HG02798 (cell line): ENCODE measurements around the gene RNF32.
A peak's percentile ranks its signal among the peaks of the same experiment; 100 is the strongest.

Experiments used
- ATAC-seq: cut with Tn5 transposase; IDR thresholded peaks from one replicate; pipeline ENCODE4 v1.9.1; 2021; ENCODE audit warnings: mild to moderate bottlenecking; ENCODE audit not compliant: unreplicated experiment, poor library complexity

Gene RNF32

DNA sequence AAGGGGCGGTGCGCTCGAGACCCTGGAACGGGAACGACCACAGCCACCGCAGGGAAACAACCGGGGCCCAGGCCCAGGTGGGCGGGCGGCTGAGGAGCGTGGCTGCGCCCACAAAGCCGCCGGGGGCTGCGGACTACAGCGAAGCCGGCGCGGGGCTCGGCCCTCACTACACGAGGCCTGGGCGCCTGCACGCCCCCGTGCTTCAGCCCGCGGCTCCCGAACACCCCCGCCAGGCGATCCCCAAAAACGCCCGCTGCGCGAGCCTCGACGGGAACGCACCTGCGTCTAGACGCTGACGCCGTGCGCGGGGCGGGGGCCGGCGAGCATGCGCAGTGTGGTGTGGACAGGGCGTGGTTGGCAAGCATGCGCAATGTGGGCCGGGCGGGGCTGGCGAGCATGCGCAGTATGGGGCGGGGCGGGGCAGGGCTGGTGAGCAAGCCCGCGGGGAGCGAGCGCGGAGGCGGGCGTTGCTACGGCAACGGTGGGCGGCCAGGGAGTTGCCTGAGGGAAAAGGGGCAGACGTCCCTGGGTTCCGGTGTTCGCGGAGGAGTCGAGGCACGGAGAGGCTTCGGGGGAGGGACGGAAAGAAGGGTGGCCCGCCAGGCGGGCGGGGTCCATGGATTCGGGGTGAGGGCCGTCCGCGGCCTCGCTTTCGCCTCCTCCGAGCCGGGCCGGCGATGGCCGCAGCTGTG lies at the start of gene RNF32:
TSS of gene RNF32 (plus strand) at position 518 of the 692 bp plus-strand sequence. CDS start 3,104 bp downstream, outside the sequence.
- peak; percentile 88 for ATAC-seq

DNA sequence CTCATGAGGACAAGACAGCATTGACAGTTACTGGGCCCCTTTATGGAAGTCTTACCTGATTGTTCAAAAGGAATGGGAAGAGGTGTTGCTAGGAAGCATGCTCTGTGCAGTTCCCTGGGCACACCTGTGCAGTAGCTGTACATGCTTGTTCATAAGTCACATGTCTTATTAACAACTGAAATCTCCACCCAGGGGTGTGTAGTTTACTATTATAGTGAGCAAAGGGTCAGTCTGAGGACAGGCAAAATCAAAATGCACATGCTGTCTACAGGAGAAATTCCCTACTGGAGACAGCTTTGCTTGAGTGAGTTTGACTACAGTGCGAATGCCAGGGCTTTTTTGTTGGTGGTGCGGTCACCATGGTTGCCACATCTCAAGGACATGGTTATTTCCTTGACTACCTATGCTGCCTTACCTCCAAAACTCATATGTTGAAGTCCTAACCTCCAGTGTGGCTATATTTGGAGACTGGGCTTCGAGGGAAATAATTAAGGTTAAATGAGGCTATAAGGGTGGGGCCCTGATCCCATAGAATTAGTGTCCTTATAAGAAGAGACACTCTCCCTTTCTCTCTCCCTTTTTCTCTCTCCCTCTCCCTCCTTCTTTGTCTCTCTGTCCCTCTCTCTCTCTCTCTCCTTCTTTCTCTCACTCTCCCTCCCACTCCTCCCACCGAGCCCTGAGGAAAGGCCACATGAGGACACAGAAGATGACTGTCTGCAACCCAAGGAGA lies 48.3 kb upstream of the RNF32 start:
- no peak for ATAC-seq

DNA sequence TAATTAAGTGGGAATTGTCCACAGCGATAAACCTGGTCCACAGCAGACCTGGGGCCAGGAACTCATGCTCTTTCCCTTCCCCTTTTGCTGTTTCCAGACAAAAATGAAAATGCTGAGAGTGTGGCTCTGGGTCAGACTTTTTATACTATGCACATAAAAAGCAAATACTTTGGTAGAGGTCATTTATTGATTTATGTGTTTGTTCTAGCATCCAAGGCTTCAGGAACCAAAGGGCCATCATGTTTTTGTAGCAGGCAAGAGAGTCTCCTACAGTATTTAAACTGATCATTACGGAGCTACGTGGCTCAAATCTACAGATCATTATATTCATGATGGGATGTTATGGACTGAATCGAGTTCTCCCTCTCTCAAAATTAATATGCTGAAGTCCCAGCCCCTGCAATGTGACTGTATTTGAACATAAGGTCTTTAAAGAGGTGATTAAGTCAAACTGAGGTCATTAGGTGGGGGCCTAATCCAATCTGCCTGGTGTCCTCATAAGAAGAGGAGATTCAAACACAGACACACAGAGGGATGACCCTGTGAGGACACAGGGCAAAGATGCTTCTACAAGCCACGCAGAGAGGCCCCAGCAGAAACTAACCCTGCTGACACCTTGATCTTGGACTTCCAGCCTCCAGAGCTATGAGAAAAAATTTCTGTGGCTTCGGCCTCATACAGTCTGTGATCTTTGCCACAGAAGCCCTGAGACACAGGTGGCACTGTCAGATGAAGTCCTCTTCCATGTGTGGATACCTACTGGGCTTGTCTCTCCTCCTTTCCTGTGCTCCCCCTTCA lies 46.1 kb upstream of the RNF32 start:
- no peak for ATAC-seq

DNA sequence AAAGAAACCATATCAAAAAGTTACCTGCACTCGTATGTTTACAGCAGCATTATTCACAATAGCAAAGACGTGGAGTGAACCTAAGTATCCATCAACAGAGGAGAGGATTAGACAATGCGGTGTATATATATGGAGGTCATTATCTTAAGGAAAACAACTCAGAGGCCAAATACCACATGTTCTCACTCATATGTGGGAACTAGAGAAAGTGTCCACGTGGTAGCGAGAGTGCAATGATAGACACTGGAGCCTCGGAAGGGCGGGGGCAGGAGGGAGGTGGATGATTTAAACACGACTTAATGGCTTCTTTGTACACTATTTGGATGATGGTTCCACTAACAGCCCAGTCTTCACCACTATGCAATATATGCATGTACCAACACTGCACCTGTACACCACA lies 40.1 kb upstream of the RNF32 start:
- ATAC-seq = no peak

DNA sequence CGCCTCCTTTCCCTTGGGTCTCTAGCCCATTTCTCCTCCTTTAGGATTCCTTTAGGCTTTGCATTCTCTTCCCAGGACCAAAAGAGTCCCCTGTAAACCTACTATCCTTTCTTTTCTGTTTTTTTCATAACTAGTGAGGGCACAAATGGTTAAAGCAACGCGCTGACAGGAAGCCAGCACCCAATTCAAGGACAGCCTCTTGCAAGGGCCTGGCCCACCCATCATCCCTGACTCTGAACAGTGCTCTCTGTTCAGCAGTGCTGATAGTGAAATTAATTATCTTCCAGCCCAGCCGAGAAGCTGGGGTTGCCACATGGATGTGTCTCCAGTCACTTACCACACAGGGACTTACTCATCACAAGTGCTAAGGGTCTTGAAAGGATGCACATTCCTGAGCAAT lies 38.3 kb upstream of the RNF32 start:
- ATAC-seq = no peak

DNA sequence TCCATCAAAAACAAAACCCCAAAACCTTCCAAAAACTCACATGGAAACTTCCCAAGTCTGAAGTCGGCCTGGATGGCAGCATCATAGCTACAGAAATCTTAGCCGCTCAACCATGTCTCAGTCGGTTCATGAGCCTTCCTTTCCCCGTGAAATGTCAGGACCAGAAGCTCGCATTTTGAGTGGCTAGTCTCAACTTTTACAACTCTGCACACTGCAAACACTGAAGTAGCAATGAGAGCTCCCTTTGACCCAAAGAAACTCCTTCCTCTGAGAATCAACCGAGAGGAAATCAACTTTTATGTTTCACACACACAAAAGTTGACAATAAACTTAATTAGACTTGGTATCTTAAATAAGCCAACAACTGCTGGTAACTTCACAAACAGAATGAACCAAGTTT lies 37.6 kb upstream of the RNF32 start:
- no peak for ATAC-seq

DNA sequence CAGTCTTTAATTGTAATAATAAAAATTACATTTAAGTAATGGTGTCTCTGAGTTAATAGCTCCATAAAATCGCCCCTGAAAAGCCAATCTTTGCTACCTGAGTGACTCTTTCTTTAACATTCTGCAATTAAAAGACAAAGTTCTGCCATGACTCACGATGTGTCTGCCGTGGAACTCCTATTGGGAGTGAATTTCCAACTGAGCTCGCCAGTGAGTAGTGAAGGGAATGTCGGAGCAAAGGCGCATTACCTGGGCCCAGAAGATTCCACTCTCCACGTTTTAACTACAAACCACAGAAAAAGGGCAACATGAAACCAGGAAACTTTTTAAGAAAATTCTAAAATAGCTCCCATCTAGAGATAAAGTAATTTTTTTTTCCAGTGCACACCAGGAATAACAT lies 36.9 kb upstream of the RNF32 start:
- ATAC-seq = no peak

DNA sequence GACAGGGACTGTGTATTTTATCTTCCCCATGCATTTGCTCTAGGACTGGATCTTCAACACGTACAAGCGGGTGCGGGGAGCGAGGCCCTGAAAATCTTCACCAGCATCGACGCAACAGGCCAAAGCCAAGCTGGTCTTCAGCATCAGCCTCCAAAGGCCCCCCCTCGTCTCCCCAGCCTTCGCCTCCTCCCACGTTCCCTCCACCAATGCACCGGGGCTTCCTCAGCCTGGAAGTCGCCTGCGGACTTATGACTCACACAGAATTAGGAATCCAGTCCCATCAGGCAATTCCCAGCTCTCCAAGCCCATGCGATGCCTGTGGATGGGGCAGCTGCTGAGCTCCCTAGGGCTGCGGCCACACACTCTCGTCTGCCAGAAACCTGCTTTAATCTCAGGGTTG lies 36.3 kb upstream of the RNF32 start:
- no peak for ATAC-seq

DNA sequence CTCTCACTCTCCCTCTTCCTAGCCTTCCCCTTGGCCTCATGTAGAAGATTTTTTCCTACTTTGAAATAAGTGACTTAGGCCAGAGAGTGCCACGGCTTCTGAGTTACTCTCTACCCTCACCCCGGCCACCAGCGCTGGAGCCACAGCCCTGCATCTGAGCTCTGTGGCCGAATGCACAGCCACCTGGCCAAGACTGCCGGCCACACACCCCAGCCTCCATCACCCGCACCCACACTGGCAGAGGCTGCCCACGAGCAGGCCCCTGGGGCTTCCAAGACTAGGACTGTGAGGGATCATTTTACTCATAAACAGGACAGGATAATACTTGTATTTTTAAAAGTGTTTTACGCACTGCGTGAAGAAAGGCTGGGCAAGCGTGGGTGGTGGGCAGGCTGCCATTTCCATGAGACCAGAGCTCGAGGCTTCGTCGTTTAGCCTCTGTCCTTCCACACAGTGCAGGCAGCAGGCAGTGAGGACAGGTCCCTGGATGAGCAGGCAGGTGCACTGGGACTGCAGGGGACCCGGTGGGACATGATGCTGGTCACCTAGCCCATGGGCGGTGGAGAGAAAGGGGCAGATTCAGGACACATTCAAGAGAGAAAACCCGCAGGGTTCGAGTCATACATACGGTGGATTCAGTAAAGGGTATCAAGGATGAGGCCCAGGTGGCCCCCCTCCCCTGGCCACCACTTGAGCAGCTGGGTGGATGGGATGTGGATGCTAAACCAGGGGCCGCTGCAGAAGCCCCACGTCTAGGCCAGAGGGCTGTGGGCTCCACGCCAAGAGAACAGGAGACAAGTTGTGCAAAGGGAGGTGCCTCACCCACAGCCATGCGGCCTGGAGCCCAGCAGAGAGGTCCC lies 35.5 kb upstream of the RNF32 start:
- ATAC-seq = no peak

DNA sequence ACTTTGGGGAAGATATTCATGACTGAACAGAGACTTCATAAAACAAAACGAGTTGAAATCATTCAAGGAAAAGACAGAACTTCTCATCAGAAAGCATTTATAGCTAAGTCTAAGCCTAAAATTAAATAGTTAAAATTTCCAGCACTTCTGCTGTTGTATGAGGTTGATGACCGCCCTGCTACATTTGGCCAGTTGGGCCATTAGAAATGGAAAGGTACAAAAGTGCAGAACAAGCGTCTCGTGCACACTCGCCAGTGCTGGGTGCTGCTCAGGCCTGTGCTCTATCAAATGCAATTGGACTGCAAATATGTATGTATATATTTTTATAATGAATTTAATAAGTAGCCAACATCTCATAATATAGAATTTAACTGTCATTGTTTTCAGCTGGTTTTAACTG lies 34.4 kb upstream of the RNF32 start:
- no peak for ATAC-seq

DNA sequence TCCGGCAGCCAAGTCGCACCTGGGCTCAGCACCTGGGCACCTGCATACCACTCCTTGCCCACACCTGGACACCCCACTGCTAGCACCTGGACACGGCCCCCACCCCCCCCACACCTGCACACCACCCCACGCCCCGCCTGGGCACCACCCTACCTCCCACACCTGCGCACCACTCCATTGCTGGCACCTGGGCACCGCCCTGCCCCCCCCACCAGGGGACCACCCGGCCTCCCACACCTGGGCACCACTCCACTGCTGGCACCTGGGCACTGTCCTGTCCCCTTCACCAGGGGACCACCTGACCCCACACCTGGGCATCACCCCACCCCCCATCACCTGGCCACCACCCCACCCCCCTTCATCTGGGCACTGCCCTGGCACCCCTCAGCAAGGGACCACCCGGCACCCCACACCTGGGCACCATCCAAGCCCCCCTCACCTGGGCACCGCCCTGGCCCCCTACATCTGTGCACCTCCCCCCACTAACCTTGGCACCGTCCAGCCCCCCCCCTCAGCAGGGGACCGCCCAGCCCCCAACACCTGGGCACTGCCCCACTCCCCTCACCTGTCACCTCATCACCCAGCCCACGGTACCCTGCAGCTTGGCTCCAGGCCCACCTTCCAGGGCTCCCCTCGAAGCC lies 33.8 kb upstream of the RNF32 start:
- ATAC-seq = no peak

DNA sequence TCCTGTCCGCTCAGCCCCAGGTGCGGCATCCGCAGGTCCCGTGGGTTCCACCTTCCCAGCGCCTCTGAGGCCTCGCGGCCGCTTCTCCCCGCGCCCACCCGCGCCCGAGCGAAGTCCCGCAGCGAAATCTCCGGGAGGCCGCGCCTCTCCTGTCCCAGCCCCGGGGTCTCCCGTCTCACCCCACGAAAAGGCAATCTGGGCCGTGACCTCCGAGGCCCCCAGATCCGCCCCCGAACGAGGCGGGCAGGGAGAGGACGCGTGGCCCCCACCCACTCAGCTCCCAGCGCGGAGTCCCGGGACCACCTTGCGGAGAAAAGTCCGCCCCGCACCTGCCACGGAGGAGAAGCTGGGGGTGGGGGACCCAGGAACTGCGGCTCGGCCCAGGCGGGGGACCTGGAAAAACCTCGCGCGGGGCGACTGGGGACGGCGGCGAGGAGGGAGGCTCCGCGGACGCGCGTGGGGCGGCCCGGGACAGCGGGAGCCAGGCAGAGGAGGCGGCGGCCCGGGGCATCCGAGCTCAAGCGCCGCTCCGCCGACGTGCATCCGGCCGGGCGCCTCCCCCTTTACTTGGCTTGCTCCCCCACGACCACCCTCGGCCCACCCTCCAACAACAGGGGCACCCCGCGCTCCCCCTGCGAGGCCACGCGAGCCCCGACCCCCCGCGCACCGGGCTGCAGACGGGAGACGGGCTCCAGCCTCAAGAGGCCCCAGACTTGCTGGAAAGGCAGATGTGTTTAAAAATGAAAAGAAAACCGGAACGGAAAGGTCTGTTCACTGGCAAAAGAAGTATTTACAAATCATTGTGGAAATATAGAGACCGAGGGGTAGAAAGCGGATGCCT lies 33.0 kb upstream of the RNF32 start:
- ATAC-seq = no peak

DNA sequence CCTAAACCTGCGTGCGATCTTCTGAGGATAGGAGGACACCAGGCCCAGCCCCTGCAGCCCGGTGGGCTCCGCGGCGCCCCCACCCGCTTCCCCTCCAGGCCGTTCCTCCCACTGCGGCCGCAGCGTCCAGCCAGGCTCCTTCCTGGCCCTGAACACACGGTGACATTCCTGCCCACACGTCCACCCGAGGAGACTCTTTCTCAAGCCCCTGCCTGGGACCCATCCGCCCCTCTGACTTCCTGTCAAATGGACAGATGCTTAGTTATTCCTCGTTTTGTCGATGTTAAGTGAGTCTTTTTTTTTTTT lies 32.4 kb upstream of the RNF32 start:
- ATAC-seq = no peak

DNA sequence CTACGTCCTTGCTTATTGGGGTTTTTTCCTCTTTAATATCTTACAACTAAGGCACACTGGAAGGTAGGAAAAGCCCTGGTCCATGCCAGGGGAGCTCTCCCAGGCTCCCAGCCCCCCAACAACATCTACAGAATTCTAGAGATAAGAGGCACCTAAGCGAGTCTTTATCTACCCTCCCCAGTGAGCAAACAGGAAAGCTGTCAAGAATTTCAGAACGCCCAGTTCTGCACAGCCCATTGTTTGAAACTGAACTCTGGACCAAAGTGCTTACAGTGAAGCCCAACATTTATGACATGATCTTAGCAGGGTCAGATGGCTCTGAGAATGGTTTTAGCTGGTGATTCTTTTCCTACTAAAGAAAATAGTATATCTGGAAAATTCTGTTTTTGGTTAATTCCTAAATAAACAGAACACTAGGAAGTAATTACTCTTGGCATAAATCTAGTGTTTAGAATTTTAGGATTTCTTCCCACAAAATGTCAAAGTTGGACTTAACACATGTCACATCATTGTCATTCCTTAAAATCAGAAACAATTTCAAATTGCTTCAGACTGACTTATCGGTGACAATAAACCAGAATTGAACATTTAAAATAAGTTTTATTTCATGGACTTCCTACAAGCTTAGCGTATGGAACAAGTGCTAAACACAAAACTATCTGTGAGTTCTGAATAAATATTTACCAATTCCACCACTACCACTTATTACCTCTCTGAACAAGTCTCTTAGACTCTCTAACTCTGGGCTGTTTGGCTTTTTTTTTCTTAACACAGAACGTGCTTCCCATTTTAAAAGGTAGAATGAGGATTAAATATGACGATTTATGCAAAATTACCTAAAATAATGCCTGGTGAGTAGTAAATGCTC lies 31.3 kb upstream of the RNF32 start:
- ATAC-seq = no peak

DNA sequence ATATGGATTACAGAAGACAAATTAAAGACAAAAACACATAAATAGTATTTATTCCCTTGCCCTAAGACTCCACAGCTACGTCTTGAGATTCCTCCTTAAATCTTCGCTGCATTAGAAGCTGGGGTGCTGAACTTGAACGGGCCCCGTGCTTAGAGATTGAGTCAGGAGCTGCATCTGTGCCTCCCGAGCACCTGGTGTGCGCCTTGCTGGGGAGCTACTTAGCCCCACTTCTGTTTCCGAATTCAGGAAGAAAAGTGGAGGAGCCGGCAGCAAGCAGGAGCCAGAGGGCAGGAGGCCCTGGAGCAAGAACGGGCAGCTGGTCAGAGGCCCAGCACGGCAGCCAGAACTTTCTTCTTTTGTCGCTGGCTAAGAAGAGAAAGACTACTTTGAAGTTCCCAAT lies 30.4 kb upstream of the RNF32 start:
- ATAC-seq = no peak

DNA sequence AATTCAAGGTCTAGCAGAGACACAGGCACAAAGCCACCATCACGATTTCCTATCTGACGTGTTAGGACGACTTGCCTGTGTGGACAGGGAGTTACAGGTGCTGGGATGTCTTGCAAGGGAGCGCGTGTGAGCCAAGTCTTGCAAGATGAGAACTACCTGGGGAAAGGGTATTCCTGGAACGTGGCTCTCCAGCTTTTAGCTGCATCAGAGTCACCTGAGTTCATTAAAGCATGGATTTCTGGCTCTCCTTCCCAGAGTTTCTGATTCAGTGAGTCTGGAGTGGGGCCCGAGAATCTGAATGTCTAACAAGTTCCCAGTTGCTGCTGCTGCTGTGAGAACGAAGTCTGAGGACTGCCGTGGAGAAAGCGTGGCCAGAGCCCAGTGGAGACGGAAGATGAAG lies 30.0 kb upstream of the RNF32 start:
- no peak for ATAC-seq

DNA sequence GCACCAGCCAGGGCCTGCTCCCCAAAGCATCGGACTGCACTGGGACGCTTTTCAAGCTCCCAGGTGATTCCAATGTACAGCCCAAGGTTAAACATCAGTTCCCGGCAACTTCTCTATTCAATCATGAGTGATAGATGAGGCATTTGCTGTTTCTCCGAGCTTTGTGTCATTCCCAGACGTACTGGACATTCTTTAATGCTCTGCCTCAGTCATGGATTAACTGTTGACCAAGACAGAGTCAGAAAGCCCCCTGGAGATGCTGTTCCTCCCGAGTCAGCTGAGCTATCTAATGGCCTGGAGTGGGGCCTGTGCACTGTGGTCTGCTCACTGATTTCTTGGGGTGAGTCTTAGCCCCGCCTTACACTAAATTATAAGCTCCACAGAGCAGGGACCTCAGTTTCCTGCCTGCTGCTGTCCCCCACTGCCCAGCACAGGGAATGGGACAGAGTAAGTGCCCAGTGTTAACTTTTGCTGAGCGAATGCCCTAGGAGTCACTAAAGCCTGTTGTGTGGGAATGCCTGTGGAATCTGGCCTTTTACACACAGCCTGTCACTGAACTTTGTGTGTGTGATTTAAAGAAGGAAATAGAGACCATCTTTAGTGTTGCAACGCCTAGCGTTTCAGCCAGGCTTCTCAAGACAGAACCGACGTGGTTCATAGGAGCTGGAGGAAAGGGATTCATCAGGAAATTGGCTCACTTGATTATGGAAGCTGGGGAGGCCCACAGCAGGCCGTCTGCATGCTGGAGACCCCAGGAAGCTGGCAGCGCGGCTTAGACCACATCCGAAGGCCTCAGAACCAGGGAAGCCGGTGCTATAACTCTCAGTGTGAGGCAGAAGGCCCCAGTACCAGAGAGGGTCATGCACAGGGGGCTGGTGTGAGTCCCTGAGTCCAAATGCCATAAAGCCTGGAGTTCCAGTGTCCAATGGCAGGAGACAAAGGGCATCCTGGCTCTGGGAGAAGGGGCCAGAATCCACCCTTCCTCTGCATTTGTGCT lies 29.3 kb upstream of the RNF32 start:
- ATAC-seq = no peak
